GM10847 (cell line): Measurements from ENCODE around the gene ABCA13.

Source experiments
- POLR2A ChIP-seq: IDR thresholded peaks from 2 replicates; pipeline ENCODE4 v1.6.1; 2011; ENCODE audit not compliant: insufficient read length; ENCODE audit errors: extremely low read depth

The ABCA13 gene

DNA sequence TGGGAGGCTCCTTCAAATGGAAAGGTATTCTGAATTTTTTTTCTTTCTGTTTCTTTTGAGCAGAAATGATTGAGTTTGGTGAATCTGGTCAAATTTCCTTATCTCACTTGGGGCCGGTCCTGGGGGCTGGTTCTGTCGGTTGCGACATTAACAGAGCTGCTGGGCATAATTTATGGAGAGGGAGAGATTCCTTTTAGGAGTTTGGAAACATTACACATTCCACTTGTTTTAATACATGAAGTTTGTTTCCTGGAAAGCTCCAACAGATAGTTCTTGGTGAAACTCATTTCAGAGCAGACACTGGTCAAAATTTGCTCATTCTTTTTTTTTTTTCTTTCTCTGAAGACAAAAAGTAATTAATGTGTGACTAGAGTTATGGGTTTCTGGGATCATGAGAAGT lies 129.9 kb downstream of the ABCA13 start:
- TF ChIP-seq POLR2A: no peak

DNA sequence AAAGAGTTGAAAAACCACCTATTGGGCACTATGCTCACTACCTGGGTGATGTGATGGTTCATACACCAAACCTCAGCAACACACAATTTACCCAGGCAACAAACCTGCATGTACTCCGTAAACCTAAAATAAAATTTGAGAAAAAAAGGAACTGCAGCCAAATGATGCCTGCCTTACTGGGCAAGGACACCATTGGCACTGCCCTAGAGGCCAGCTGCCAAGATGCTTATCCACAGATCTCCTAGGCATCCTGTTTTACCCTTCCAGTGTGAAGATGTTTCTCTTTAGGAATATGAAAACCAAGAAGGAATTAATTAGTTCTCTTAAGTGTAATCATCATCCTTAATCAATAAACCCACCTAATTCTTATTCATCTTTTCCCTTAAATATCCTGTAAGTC lies 133.4 kb downstream of the ABCA13 start:
- no peak for TF ChIP-seq POLR2A

DNA sequence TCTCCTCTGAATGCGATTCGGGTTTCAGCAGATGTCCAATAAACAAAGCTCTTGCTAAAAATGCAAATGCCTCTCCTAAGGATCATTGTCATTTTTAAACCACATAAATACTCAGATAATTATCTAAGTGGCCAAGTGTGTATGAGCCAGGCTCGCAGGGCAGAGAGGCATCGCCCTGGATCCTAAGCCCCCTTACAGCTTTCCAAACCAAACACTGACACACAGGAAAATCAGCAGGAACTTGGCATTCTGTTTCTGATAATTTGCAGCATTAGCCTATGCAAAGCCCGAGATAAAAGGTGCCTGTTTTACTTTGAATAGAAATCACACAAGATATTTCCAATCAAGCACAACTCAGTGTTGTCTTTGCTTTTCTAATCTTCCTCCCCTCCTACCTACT lies 134.4 kb downstream of the ABCA13 start:
- TF ChIP-seq POLR2A: no peak

DNA sequence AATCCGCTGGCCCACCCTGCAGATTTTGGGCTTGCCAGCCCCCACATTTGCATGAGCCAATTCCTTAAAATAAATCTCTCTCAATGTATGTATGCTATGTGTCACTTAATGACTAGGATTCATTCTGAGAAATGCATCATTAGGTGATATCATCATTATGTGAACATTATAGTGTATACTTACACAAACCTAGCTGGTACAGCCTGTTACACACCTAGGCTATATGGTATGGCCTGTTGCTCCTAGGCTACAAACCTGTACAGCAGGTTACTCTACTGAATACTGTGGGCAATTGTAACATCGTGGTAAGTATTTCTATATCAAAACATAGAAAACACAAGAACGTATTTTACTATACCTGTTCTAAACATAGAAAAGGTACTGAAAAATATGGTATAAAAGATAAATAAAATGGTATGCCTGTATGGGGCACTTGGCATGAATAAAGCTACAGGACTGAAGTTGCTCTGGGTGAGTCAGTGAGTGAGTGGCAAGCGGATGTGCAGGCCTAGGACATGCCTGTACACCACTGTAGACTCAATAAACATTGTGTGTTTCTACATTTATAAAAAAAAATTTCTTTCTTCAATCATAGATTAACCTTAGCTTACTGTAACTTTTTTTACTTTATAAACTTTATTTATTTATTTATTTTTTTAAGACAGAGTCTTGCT lies 135.9 kb downstream of the ABCA13 start:
- no peak for TF ChIP-seq POLR2A

DNA sequence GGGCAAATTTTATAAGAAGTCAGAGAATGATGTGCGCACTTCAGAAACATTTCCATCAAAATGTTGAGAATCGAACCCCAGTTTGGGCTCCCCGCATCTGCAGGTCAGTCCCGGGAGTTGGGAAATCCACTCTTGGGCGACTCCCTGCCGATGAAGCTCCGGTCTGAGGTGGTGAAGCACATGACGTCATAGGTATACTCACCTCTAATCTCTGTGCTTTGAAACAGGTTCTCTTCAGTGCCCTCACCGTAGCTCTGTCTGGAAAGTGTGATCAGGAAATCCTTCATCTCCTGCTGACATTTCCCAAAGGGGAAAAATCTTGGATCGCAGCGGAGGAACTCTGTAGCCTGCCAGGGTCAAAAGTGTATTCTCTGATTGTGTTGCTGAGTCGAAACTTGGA lies 138.5 kb downstream of the ABCA13 start:
- TF ChIP-seq POLR2A: no peak

DNA sequence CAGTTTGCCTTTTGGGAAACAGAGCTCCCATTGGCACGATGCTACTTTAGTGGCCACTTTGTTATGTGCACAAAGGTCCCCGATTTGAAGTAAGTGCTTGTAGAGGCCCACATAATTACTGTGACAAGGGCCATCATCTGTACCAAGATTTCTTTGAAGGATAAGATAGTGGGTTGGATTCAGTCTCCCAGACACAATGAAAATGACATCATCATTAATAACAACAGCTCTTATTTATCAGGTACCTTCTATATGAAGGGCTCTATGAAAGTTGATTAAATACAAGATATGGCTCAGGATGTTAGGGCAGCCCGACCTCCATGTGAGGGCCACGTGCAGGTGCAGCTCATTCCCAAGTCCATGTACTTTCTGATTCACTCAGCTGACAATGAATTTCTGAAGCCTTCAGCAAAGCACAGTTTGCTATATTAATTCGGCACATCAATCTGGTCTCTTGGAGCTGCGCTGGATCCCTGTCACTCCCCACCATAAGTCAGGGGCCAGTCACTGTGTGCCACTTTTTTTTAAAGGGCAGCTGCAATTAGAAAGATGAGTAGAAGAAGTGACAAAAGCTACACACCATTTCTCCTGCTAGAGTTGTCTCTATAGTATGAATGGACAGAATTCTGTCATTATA lies 140.3 kb downstream of the ABCA13 start:
- TF ChIP-seq POLR2A: no peak

DNA sequence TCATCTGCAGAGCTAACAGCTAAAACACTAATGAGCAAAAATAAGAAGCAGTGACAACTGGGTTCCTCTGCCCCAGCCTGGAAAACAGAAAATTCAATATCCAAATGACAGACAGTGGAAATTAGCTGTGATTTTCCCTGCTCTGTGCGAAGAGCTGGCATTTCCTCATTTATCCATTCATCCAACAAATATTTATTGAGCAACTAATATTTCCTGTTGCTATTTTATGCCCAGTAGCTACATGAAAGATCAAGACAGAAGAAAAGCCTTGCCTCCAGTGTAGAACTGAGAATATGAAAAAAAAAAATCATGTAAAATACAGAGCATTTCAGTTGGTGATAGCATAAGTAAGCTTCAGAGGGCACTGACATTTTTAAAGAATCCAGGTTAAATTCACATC lies 140.9 kb downstream of the ABCA13 start:
- TF ChIP-seq POLR2A: no peak

DNA sequence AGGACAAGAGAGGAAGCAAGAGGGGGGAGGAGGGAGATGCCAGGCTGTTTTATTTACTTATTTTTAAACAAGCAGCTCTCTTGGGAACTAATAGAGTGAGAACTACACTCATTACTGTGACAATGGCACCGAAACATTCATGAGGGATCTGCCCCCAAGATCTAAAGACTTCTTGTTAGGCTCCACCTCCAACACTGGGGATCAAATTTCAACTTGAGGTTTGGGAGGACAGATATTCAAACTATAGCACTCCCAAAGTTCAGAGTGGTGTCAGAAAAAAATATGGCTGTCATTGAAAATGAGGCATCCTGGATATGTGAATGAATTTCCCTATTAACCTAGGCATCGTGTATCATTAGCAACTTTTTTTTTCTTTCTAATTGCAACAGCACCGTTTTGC lies 145.5 kb downstream of the ABCA13 start:
- no peak for TF ChIP-seq POLR2A

DNA sequence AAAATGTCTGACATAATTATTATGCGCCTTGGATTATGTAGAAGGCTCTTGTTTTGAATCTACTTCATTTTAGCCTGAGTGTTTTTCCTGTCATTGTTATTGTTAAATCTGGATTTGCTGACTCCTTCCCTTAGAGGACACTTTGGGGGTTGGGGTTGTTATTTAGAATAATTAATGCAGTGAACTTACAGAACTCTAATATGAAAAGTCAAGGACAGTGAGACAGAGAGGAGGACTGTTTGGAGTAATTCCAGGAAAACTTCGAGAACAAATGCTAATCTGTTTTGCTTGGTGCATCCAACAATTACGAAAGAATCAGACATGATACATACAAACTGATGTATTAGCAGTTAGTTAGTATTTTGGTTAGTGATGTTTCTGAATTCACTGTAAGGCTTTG lies 146.1 kb downstream of the ABCA13 start:
- no peak for TF ChIP-seq POLR2A

DNA sequence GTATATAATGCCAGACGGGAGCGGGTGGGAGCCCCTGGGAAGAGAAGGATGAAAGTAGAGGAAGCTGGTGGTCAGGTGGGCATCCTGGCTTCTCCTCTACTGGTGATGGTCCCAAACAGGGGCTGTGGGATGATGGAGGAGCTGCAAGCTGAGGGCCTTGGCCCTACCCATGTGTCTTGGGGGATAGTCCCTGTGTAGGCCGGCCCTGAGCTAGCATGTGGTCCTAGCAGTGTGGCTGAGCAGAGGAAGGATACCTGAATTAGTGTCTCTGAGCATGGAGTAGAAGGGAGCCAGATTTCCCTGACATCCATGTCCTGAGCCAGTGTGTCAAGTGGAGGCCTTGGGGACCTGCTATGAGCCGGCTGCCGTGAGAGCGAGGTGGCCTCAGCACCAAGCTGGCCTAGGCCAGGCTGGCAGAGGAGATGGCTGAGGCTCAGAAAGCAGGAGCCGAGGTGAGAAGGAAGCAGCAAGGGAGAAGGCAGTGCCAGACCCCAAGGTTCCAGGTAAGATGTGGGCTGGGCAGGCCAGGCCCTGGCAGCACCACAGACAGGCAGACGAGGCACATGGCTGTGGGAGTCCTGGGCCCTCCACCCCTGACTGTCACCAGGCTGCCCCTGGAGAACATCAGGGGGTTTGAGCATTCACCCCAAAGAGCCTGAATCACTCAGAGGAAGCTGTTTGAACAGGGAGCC lies 150.2 kb downstream of the ABCA13 start:
- no peak for TF ChIP-seq POLR2A

DNA sequence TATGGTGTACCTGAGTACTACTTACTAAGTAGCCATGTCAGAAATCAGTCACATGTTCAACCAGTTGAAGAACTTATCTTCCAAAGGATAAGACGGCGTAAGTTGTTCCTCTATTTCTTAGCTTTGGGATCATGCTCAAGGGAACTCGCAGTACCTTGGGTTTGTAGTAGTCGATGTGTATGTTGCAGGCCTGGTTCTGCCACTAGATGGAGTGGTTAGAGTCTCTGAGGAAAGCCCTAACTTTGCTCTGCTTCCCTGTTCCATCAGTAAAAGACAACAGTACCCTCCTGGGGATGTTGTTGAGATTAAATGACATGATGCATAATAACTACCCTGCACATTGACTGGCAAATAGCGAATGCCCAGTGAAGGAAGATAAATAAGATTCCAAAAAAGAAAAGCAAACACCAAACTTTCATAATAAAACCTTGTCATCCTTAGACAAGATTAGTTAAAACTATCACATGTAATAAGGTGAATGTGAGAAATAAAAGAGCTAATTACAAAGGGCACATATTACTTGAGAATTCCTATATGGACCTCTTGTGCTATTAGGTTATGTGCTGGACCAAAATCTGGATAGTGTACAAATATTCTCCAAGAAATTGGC lies 165.9 kb downstream of the ABCA13 start:
- no peak for TF ChIP-seq POLR2A

DNA sequence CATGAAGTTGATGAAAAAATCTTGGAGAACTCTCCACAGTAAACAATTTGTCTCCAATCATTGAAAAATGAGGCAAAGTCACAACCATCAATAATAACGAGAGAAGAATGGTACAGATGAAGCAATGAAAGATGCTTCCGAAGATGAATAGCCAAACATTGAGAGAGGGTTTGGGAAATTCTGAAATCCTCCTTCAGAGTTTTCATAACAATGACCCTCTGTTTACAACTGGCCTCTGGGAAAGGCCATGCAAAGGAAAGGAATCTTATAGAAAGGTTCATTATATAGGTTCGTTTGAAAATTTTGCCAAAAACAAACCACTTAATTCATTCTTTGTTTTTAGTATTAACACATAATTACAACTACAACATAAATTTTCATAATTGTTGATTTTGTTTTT lies 166.5 kb downstream of the ABCA13 start:
- no peak for TF ChIP-seq POLR2A

DNA sequence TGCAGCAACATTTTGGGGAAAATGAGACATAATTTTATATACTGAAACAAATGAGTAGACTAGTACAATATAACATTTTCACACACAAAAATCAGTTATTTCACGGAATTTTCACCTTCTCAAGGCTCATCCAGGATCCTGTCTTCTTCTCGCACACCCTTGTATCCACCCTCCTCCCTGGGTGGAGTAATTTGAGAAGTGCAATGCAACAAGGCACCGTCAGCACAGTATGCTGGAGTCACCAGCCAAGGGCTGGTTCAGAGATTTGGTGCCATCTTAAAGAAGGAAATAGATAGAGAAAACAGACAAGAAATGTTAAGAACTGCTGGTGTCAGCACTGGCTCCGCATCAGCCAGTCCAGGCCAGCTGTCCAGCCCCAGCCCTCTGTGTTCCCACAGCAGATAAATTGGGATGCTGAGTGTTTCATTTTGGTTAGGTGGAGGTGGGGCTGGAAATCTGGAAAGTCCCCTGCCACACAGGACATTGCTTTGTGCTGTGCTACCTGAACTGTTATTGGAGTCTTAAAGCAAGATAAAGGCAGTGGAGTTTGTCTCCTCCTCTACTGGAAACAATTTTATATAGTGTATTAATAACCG lies 176.1 kb downstream of the ABCA13 start:
- no peak for TF ChIP-seq POLR2A

DNA sequence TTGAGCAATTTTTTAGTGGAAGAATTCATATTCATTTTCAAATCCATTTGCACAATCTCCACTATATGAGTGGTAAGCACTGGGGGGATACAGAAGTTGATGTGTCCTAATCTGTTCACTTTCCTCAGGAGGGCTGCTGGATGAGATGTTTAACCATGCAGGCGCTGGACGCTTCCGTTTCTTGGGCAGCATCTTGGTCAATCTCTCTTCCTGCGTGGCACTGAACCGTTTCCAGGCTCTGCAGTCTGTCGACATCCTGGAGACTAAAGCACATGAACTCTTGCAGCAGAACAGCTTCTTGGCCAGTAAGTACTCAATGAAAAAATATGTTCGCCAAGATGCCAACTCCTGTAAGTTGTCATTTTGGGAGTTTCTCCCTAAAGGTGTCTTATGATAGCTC lies 179.3 kb downstream of the ABCA13 start:
- no peak for TF ChIP-seq POLR2A

DNA sequence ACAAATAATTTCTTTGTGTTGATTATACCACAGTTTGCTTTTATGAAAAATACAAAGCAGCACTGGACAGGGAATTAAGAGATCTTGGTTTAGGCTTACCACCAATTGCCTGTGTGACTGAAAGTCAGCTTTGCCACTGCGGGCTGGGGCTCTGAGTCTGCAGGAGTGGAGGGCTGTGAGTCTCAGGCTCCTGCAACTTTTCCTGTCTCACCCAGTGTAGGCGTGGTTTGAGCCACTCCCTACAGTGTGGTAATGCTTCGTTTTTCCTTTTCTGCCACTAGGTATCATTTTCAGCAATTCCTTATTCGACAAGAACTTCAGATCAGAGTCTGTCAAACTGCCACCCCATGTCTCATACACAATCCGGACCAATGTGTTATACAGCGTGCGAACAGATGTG lies 180.6 kb downstream of the ABCA13 start:
- no peak for TF ChIP-seq POLR2A

DNA sequence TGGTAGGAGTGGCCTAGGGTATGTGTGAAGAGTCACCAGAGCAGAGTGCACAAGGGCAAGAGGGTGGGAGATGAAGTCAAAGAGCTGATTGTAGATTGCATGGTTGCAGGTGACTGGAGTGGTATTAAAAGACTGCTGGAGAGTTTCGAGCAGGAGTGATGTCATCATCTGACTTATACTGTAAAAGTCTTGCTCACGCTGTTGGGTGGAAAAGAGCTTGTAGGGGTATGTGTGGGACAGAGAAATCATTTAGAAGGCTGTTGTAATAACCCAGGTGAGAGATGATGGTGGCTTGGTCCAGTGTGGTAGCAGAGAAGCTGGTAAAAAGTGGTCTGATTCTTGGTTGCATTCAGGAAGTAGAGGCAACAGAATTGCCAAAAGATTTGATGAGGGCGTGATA lies 184.1 kb downstream of the ABCA13 start:
- TF ChIP-seq POLR2A: no peak
